Smooth muscle cell (in vitro differentiated cells): ENCODE measurements around the gene LRBA. TPM values are rescaled to one million over a fixed set of nuclear protein-coding genes. Genes with fewer than 3 reads are reported as not detected.
A peak's percentile ranks its signal among the peaks of the same experiment; 100 is the strongest.

ENCODE experiments used
- DNase-seq: peaks from one replicate; lab custom pipeline; 2025; ENCODE audit not compliant: unreplicated experiment; lab: John Stamatoyannopoulos, UW
- H2AFZ ChIP-seq: fragments of 200-600 bp; sonication (generic); 2 replicates; pipeline ENCODE4 v1.6.0; 2016; ENCODE audit warnings: antibody characterized with exemption, low read depth, mild to moderate bottlenecking
- H3F3A ChIP-seq: fragments of 200-600 bp; sonication (generic); 2 replicates; pipeline ENCODE4 v1.6.0; 2017; ENCODE audit warnings: antibody characterized with exemption, low read depth
- H3K27ac ChIP-seq: fragments of 200-600 bp; sonication (generic); 2 replicates; pipeline ENCODE4 v1.5.1; 2016; ENCODE audit warnings: low read depth, mild to moderate bottlenecking
- H3K27me3 ChIP-seq: fragments of 200-600 bp; sonication (generic); 2 replicates; pipeline ENCODE4 v1.6.1; 2016; ENCODE audit warnings: low read depth, mild to moderate bottlenecking
- H3K36me3 ChIP-seq: fragments of 200-600 bp; sonication (generic); 2 replicates; pipeline ENCODE4 v1.5.1; 2016; ENCODE audit warnings: low read depth
- H3K4me1 ChIP-seq: fragments of 200-600 bp; sonication (generic); 2 replicates; pipeline ENCODE4 v1.5.1; 2016; ENCODE audit warnings: low read depth
- H3K4me2 ChIP-seq: fragments of 200-600 bp; sonication (generic); 2 replicates; pipeline ENCODE4 v1.6.0; 2016; ENCODE audit warnings: mild to moderate bottlenecking
- H3K4me3 ChIP-seq: fragments of 200-600 bp; sonication (generic); 2 replicates; pipeline ENCODE4 v1.5.1; 2016; ENCODE audit warnings: mild to moderate bottlenecking
- H3K79me2 ChIP-seq: fragments of 200-600 bp; sonication (generic); 2 replicates; pipeline ENCODE4 v1.6.0; 2016; ENCODE audit warnings: low read depth, mild to moderate bottlenecking
- H3K9ac ChIP-seq: fragments of 200-600 bp; sonication (generic); 2 replicates; pipeline ENCODE4 v1.6.0; 2016; ENCODE audit warnings: low read depth
- H3K9me3 ChIP-seq: fragments of 200-600 bp; sonication (generic); replicated peaks from 2 replicates; pipeline ENCODE4 v1.5.1; 2016; ENCODE audit warnings: low read depth
- H4K20me1 ChIP-seq: fragments of 200-600 bp; sonication (generic); 2 replicates; pipeline ENCODE4 v1.6.0; 2016; ENCODE audit warnings: low read depth
- WGBS: methylation state at CpG from one replicate; pipeline ENCODE4 v1.1.7; 2016; ENCODE audit warnings: low lambda C conversion rate; 5-methylcytosine and 5-hydroxymethylcytosine counted together
- polyA plus RNA-seq: library from polyadenylated mRNA; unstranded; fragments of >200 nt; fragmentation: Nextera tagmentation; extraction: Ambion mirVana; gene quantifications from 2 replicates; pipeline ENCODE4 v1.2.1, GENCODE V29; 2016
- total RNA-seq: library from RNA; depleted of rRNA; stranded (reverse); fragments of >200 nt; gene quantifications from 2 replicates; pipeline ENCODE4 v1.2.3, GENCODE V29; 2014
- TF ChIP-seq, protein P1 (sequence below): fragments of 200-600 bp; sonication (generic); IDR thresholded peaks from 2 replicates; pipeline ENCODE4 v1.5.1; 2017; ENCODE audit warnings: borderline replicate concordance, mild to moderate bottlenecking, antibody characterized with exemption; ENCODE audit not compliant: insufficient read depth, poor library complexity, severe bottlenecking

Gene LRBA
- total and polyA plus RNA-seq, 2 experiments from 2014 or later, result 1.6 to 26.2 TPM

DNA sequence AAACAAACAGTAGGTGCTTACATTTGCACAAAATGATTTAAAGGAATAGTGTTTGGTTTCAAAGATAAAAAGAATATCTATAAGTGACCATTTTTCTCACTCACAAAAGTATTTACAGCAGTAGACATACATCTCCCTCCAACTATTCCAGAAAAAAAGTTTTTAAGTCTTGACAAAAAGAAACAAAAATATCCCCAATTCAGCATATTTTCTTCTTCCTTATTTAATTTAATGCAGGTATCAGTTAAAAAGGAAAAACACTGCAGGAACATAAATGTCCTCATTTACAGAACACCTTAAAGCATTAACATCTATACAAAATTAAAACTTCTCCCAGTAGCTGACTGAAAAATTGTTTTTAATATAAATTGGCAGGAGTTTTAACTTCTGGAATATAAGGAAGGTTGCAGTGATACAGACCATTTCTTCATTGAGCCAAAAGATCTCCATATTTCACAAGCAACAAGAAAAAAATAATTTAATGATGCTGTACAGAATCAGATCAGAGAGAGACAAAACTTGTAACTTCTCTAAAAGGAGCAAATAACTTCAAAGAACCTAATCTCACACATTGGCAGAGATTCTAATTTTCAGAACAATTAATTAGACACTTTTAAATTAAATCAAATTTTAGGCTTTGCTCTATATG, 428.8 kb downstream of the LRBA start:
- Histone ChIP-seq H3K4me2 (no peak overlapping the region), H3K36me3 (no peaks in the 10 kb centered on the region), H4K20me1 (peaks cover 29% of the 10 kb centered on the region), H3K9me3 (no peaks in the 10 kb centered on the region), H3K9ac (no peak overlapping the region), H3K27me3 (peaks cover 56% of the 10 kb centered on the region), H3K27ac (no peak overlapping the region), H3F3A (no peaks in the 10 kb centered on the region), H2AFZ (no peak overlapping the region), H3K4me3 (peak overlapping the region; percentile 2), H3K79me2 (no peaks in the 10 kb centered on the region), H3K4me1 (peaks cover 28% of the 10 kb centered on the region)
- DNase-seq, result no peak
- TF ChIP-seq, protein P1, sequence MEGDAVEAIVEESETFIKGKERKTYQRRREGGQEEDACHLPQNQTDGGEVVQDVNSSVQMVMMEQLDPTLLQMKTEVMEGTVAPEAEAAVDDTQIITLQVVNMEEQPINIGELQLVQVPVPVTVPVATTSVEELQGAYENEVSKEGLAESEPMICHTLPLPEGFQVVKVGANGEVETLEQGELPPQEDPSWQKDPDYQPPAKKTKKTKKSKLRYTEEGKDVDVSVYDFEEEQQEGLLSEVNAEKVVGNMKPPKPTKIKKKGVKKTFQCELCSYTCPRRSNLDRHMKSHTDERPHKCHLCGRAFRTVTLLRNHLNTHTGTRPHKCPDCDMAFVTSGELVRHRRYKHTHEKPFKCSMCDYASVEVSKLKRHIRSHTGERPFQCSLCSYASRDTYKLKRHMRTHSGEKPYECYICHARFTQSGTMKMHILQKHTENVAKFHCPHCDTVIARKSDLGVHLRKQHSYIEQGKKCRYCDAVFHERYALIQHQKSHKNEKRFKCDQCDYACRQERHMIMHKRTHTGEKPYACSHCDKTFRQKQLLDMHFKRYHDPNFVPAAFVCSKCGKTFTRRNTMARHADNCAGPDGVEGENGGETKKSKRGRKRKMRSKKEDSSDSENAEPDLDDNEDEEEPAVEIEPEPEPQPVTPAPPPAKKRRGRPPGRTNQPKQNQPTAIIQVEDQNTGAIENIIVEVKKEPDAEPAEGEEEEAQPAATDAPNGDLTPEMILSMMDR, result no peak

DNA sequence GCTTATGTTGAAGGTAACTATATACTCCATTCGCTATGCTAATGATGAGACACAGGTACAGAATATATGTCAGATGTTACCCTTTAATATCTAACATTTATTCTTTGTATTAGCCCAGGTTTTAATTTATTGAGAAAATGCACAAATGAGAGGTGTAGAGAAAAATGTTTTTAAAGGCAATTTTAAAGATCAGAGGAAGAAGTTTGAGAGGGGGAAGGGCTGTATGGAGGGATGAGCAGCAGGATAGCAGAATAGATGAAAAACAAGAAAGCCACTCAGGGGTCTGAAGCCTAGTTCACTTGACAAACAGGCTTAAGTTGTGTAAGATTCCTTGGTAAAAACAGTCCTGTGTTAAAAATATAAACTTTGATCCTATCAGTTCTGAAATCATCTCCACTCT, 429.5 kb downstream of the LRBA start:
- no peaks in the 10 kb centered on the region for H3K36me3 ChIP-seq
- no peak overlapping the region for H3K4me3 ChIP-seq
- no peak overlapping the region for H3K9ac ChIP-seq
- no peaks in the 10 kb centered on the region for H3K9me3 ChIP-seq
- TF ChIP-seq, protein P1, result no peak
- H3K4me1 ChIP-seq, result peaks cover 28% of the 10 kb centered on the region
- DNase-seq, result no peak
- no peaks in the 10 kb centered on the region for H3F3A ChIP-seq
- 89% methylated on average over 1 of the region's 1 CpG for WGBS
- H3K79me2 ChIP-seq, result no peaks in the 10 kb centered on the region
- peaks cover 63% of the 10 kb centered on the region for H3K27me3 ChIP-seq
- H2AFZ ChIP-seq, result no peak overlapping the region
- no peak overlapping the region for H3K27ac ChIP-seq
- H4K20me1 ChIP-seq, result peaks cover 35% of the 10 kb centered on the region
- no peak overlapping the region for H3K4me2 ChIP-seq

DNA sequence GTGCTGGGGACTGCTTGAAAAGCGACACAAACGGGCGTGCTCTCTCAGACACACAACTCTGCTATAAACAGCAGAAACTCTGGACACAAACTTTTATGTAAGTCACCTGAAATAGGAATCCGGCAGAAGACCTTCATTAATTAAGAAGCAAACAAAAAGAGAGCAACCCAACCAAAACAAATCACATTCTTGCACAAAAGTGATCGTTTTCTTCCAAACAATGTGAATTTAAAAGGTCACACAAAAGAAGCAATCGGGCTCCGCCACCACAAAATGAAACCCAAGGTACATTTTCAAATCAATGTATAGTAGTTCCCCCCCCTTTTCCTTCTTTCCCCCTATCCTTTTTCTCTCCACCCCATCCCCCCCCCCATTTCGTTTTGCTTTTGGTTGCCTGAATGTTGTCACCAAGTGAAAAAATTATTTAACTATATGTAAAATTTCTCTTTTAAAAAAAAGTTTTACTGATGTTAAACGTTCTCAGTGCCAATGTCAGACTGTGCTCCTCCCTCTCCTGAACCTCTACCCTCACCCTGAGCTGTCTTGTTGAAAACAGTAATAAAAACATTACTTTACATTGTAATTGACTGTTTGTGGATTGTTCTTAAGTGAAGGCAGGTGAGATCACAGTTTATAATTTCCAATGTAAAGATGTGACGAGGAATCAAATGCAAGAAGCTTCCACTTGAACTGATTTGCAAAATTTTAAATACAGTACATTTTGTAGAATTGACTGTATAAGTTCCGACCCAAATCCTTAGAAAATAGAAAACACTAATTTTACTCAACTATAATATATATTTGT, 430.8 kb downstream of the LRBA start:
- H3K27me3 ChIP-seq, result peaks cover 76% of the 10 kb centered on the region
- H3K9ac ChIP-seq, result no peak overlapping the region
- no peaks in the 10 kb centered on the region for H3K36me3 ChIP-seq
- 23% methylated on average over 11 of the region's 11 CpGs for WGBS
- H2AFZ ChIP-seq, result no peak overlapping the region
- TF ChIP-seq, protein P1, result no peak
- peak overlapping the region; percentile 93 for H3K4me2 ChIP-seq
- H4K20me1 ChIP-seq, result peaks cover 48% of the 10 kb centered on the region
- peaks cover 31% of the 10 kb centered on the region for H3K4me1 ChIP-seq
- no peak overlapping the region for H3K27ac ChIP-seq
- H3K4me3 ChIP-seq, result peak overlapping the region; percentile 50
- H3K79me2 ChIP-seq, result no peaks in the 10 kb centered on the region
- no peaks in the 10 kb centered on the region for H3K9me3 ChIP-seq
- no peaks in the 10 kb centered on the region for H3F3A ChIP-seq
- no peak for DNase-seq
